CD4-positive, alpha-beta T cell (primary cell): ENCODE measurements around the gene ANKRD1. TPM values are rescaled to one million over a fixed set of nuclear protein-coding genes. Genes with fewer than 3 reads are reported as not detected.

Experiments
- ATAC-seq: fragments of 200-7000 bp; cut with Tn5 transposase; one replicate; pipeline ENCODE4 v1.10.0; 2022; ENCODE audit warnings: mild to moderate bottlenecking; ENCODE audit not compliant: poor library complexity
- CTCF ChIA-PET: fragments of 350-600 bp; sonication (Branson Sonifier 250); formaldehyde crosslinking; loops from one replicate; lab custom pipeline; 2021; ENCODE audit warnings: antibody characterized with exemption, inconsistent platforms; lab: Charles Lee
- POLR2A ChIA-PET: fragments of 350-600 bp; sonication (Branson Sonifier 250); formaldehyde crosslinking; loops from one replicate; lab custom pipeline; 2021; ENCODE audit warnings: antibody characterized with exemption, inconsistent platforms; lab: Charles Lee
- DNase-seq, 14 experiments: peaks; one replicate each; pipeline ENCODE4 v3.0.0-alpha.2; 2013 to 2020; ENCODE audit warnings: mixed read lengths in 2 of 14
- H3K27ac ChIP-seq, 2 donors: one replicate each; pipeline versions ENCODE4 v1.5.1 to v1.7.0; 2013; ENCODE audit warnings: low read length in 2 of 2, low read depth in 1 of 2, mild to moderate bottlenecking in 1 of 2
- H3K27me3 ChIP-seq, 2 experiments: 1 replicate in 1 of 2; 2 replicates in 1 of 2; pipeline versions ENCODE4 v1.6.1 to v1.7.0; 2013; ENCODE audit warnings: low read length in 2 of 2, control low read depth in 1 of 2, mild to moderate bottlenecking in 1 of 2, moderate library complexity in 1 of 2; ENCODE audit not compliant: insufficient read depth in 2 of 2, control insufficient read depth in 1 of 2
- H3K36me3 ChIP-seq: one replicate; pipeline ENCODE4 v1.6.1; 2013; ENCODE audit warnings: low read length, control low read depth; ENCODE audit not compliant: insufficient read depth
- H3K4me1 ChIP-seq: one replicate; pipeline ENCODE4 v1.6.1; 2013; ENCODE audit warnings: low read length, control low read depth; ENCODE audit not compliant: insufficient read depth
- H3K4me3 ChIP-seq: one replicate; pipeline ENCODE4 v1.5.1; 2013; ENCODE audit warnings: mild to moderate bottlenecking, low read length, moderate library complexity
- H3K9me3 ChIP-seq, 2 experiments: 1 replicate in 1 of 2; 2 replicates in 1 of 2; pipeline versions ENCODE4 v1.6.1 to v1.7.0; 2013; ENCODE audit warnings: low read length in 2 of 2, mild to moderate bottlenecking in 2 of 2, control low read depth in 1 of 2, moderate library complexity in 1 of 2; ENCODE audit not compliant: control insufficient read depth in 1 of 2, insufficient read depth in 1 of 2
- H3K27ac Mint-ChIP-seq: one replicate; pipeline ENCODE4 v1.8.0; 2020; ENCODE audit warnings: mixed read lengths
- H3K27me3 Mint-ChIP-seq: one replicate; pipeline ENCODE4 v1.8.0; 2021; ENCODE audit warnings: mixed read lengths
- H3K36me3 Mint-ChIP-seq: one replicate; pipeline ENCODE4 v1.8.0; 2021; ENCODE audit warnings: low read depth, mixed read lengths
- H3K4me1 Mint-ChIP-seq: one replicate; pipeline ENCODE4 v1.8.0; 2021; ENCODE audit warnings: low read depth, mixed read lengths
- H3K4me3 Mint-ChIP-seq: one replicate; pipeline ENCODE4 v1.8.0; 2020; ENCODE audit warnings: mild to moderate bottlenecking, mixed read lengths
- H3K9me3 Mint-ChIP-seq: one replicate; pipeline ENCODE4 v1.8.0; 2020; ENCODE audit warnings: mixed read lengths
- CTCF ChIP-seq: fragments of 200-600 bp; IDR thresholded peaks from one replicate; pipeline ENCODE4 v1.8.0; 2022; ENCODE audit warnings: antibody characterized with exemption, mild to moderate bottlenecking
- intact Hi-C, 2 experiments: fragments of 100-400 bp; cut with DNase I in 1 of 2; cut with micrococcal nuclease in 1 of 2; formaldehyde crosslinking; loops; one replicate each; pipeline versions ENCODE4 v1.15.1 to v1.9.0; 2023 to 2025; cut with DNase I, micrococcal nuclease
- total RNA-seq, 174 experiments: library from RNA in 2 of 174; stranded (reverse) in 2 of 174; gene quantifications; one replicate each; pipeline ENCODE4 v1.2.3 and lab custom pipeline; 2021 to 2026

The ANKRD1 gene
- total RNA-seq, 2 experiments from 2014 or later = not detected

GRCh38 chr10:90914992-90915765 is 5.7 kb downstream of the ANKRD1 start:
- H3K4me3 Mint-ChIP-seq = no peak overlapping the region
- Histone ChIP-seq H3K36me3 (no peaks in the 10 kb centered on the region), H3K27me3 (peaks cover 2 to 5% of the 10 kb centered on the region in 2 experiments), H3K27ac (no peak overlapping the region), H3K4me1 (peaks cover 4% of the 10 kb centered on the region), H3K9me3 (no peaks in the 10 kb centered on the region), H3K4me3 (no peak overlapping the region)
- no peak for DNase-seq
- POLR2A ChIA-PET = no interaction called here
- H3K27me3 Mint-ChIP-seq = peaks cover 4% of the 10 kb centered on the region
- peaks cover 4% of the 10 kb centered on the region for H3K4me1 Mint-ChIP-seq
- TF ChIP-seq CTCF = no peak
- H3K9me3 Mint-ChIP-seq = no peaks in the 10 kb centered on the region
- intact Hi-C loops = loop anchor here in 1 of 2 experiments (10.0 kb wide), 1 partner anchor 160 kb away; no protein-coding TSS in a partner anchor
- H3K27ac Mint-ChIP-seq = no peak overlapping the region
- no peaks in the 10 kb centered on the region for H3K36me3 Mint-ChIP-seq
- CTCF ChIA-PET = no interaction called here
- no peak for ATAC-seq

GRCh38 chr10:90913774-90914420 is 7.0 kb downstream of the ANKRD1 start:
- no peak overlapping the region for H3K4me3 Mint-ChIP-seq
- Histone ChIP-seq H3K27me3 (no peaks in the 10 kb centered on the region), H3K4me3 (no peak overlapping the region), H3K36me3 (no peaks in the 10 kb centered on the region), H3K9me3 (no peaks in the 10 kb centered on the region), H3K4me1 (peaks cover 4% of the 10 kb centered on the region), H3K27ac (no peak overlapping the region)
- intact Hi-C loops = loop anchor here in 1 of 2 experiments (10.0 kb wide), 1 partner anchor 161 kb away; no protein-coding TSS in a partner anchor
- POLR2A ChIA-PET = no interaction called here
- CTCF ChIA-PET = interaction anchor here (0.6 kb wide), 1 partner anchor 1623 kb away, joined by 3 read pairs; no protein-coding TSS in a partner anchor
- peaks cover 4% of the 10 kb centered on the region for H3K27me3 Mint-ChIP-seq
- no peak overlapping the region for H3K27ac Mint-ChIP-seq
- no peak for DNase-seq
- TF ChIP-seq CTCF = no peak
- no peak for ATAC-seq
- no peaks in the 10 kb centered on the region for H3K36me3 Mint-ChIP-seq
- H3K9me3 Mint-ChIP-seq = no peaks in the 10 kb centered on the region
- H3K4me1 Mint-ChIP-seq = peaks cover 4% of the 10 kb centered on the region

- ATAC-seq (no peak), DNase-seq (no peak)
- peaks cover 4% of the 10 kb centered on the region for H3K4me1 Mint-ChIP-seq
- no peak overlapping the region for H3K27ac Mint-ChIP-seq
- peaks cover 4% of the 10 kb centered on the region for H3K36me3 Mint-ChIP-seq
- Histone ChIP-seq H3K9me3 (no peaks in the 10 kb centered on the region), H3K4me3 (no peak overlapping the region), H3K36me3 (no peaks in the 10 kb centered on the region), H3K4me1 (peaks cover 4% of the 10 kb centered on the region), H3K27ac (no peak overlapping the region), H3K27me3 (no peaks in the 10 kb centered on the region)
- intact Hi-C loops = loop anchor here in 1 of 2 experiments (10.0 kb wide), 1 partner anchor 162 kb away; no protein-coding TSS in a partner anchor
- ChIA-PET POLR2A (no interaction called here), CTCF (interaction anchor here (0.9 kb wide), 1 partner anchor 54 kb away, joined by 3 read pairs; no protein-coding TSS in a partner anchor)
- peaks cover 4% of the 10 kb centered on the region for H3K27me3 Mint-ChIP-seq
- no peak overlapping the region for H3K4me3 Mint-ChIP-seq
- H3K9me3 Mint-ChIP-seq = no peaks in the 10 kb centered on the region
- no peak for TF ChIP-seq CTCF
Measured at GRCh38 chr10:90912854-90913479, 7.9 kb downstream of the ANKRD1 start.
